ENCODE results near the gene UBAP1L. TPM values are rescaled to one million over a fixed set of nuclear protein-coding genes. Genes with fewer than 3 reads are reported as not detected.
"Not testable (repeated sequence)": the region's sequence is repeated elsewhere in the genome, so short reads cannot be mapped to it uniquely, and the experiment has no call there.

Gene UBAP1L
- 6.0 and 6.3 TPM in 2 replicates for total RNA-seq

DNA sequence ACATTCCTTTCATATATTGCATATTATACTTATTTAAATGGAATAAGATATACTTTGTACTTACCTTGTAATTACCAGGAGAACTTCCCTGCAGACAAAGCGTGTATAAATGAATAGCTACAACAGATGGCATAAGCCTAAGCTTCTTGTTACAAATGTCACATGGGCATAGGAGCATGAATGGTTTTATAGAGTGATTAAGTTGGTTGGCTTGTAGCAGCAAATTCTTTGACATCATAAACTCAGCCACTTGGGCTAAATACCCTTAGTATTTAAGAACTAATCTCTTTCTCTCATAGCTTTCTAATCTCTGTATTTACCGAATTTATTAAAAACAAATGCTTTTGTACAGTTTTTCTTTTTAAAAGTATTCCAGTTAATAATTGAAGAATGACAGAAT lies at the start of gene UBAP1L:
UBAP1L (minus strand) TSS at position 115 of the 400 bp plus-strand sequence. CDS start 8,985 bp downstream, outside the sequence.
- DNase-seq (ENCODE audit: low spot score) = no peak
- Mint-ChIP-seq H3K27me3 (ENCODE audit: low read depth) (no peaks in the 10 kb centered on the region), H3K4me3 (ENCODE audit: low read depth) (no peak within 1 kb of the TSS), H3K9me3 (no peaks in the 10 kb centered on the region), H3K4me1 (ENCODE audit: low read depth) (no peaks in the 10 kb centered on the region), H3K27ac (no peak within 1 kb of the TSS), H3K36me3 (ENCODE audit: low read depth) (peaks cover 60% of the 10 kb centered on the region)
- intact Hi-C loops (cut with micrococcal nuclease) = no loop called here

DNA sequence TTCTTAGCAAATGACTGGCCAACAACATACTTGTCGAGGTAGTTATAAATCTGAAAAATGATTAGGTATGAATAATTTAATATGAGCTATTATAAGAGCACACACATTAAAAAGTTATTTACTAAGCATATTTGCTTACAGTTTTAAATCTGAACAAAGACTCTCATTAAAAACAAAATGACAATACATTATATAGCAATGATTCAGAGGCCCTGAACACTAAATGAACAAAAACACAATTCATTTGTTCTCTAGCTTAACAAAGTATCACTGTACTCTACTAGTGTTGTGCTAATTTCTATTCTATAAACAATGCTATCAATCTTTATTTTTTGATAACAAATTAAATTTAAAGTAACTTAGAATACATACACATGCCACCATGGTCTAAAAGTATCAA lies 49.1 kb upstream of the UBAP1L start:
- H3K4me3 Mint-ChIP-seq (ENCODE audit: low read depth) = no peak overlapping the region
- peaks cover 2% of the 10 kb centered on the region for H3K4me1 Mint-ChIP-seq (ENCODE audit: low read depth)
- no peak for DNase-seq (ENCODE audit: low spot score)
- H3K36me3 Mint-ChIP-seq (ENCODE audit: low read depth) = peaks cover 35% of the 10 kb centered on the region
- no peak overlapping the region for H3K27ac Mint-ChIP-seq
- H3K9me3 Mint-ChIP-seq = no peaks in the 10 kb centered on the region
- intact Hi-C loops (cut with micrococcal nuclease) = no loop called here
- no peaks in the 10 kb centered on the region for H3K27me3 Mint-ChIP-seq (ENCODE audit: low read depth)

GRCh38 chr15:65163041-65163440 lies 48.0 kb upstream of the UBAP1L start:
- Mint-ChIP-seq H3K36me3 (ENCODE audit: low read depth) (peaks cover 37% of the 10 kb centered on the region), H3K27ac (no peak overlapping the region), H3K27me3 (ENCODE audit: low read depth) (no peaks in the 10 kb centered on the region), H3K9me3 (no peaks in the 10 kb centered on the region), H3K4me1 (ENCODE audit: low read depth) (peaks cover 2% of the 10 kb centered on the region), H3K4me3 (ENCODE audit: low read depth) (no peak overlapping the region)
- no peak for DNase-seq (ENCODE audit: low spot score)
- intact Hi-C loops (cut with micrococcal nuclease) = no loop called here

DNA sequence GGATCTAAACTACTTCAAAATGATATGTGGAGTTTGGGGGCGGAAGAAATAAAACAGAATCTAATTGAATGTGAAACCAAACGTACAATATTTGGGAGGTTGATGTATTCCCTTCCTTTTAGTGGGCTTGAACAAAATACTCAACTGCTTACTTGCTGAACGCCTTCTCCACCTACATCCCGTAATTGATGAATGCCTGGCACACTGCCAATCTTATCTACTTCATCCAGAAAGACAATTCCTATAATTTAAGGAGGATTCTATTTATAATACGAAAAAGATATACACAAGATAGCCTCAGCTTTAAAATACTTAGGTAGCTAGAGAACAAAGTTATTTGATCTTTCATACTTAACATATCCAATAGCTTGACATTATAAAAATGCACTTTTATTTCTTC lies 41.7 kb upstream of the UBAP1L start:
- Mint-ChIP-seq H3K27ac (no peak overlapping the region), H3K4me3 (ENCODE audit: low read depth) (no peak overlapping the region), H3K36me3 (ENCODE audit: low read depth) (peaks cover 57% of the 10 kb centered on the region), H3K9me3 (no peaks in the 10 kb centered on the region), H3K4me1 (ENCODE audit: low read depth) (peaks cover 4% of the 10 kb centered on the region), H3K27me3 (ENCODE audit: low read depth) (no peaks in the 10 kb centered on the region)
- intact Hi-C loops (cut with micrococcal nuclease) = no loop called here
- no peak for DNase-seq (ENCODE audit: low spot score)

DNA sequence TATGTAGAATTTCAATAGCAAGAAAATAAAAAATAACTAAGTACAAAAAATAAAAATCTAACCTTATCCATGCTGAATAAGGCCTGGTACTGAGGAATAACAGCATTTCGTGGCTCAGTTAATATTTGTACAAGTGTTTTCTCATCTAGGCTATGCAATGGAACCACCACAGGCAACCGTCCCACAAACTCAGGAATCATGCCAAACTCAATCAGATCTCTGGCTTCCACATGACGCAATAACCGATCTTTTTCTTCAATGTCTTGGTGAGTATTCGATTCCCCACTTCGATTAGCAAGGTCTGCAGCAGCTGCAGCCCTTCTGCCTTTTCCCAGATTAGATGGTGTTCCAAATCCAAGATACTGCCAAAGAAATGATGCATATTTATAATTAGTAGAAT lies 39.7 kb upstream of the UBAP1L start:
- Mint-ChIP-seq H3K27ac (no peak overlapping the region), H3K27me3 (ENCODE audit: low read depth) (no peaks in the 10 kb centered on the region), H3K4me3 (ENCODE audit: low read depth) (no peak overlapping the region), H3K9me3 (no peaks in the 10 kb centered on the region), H3K36me3 (ENCODE audit: low read depth) (peaks cover 54% of the 10 kb centered on the region), H3K4me1 (ENCODE audit: low read depth) (peaks cover 2% of the 10 kb centered on the region)
- intact Hi-C loops (cut with micrococcal nuclease) = no loop called here
- DNase-seq (ENCODE audit: low spot score) = no peak

DNA sequence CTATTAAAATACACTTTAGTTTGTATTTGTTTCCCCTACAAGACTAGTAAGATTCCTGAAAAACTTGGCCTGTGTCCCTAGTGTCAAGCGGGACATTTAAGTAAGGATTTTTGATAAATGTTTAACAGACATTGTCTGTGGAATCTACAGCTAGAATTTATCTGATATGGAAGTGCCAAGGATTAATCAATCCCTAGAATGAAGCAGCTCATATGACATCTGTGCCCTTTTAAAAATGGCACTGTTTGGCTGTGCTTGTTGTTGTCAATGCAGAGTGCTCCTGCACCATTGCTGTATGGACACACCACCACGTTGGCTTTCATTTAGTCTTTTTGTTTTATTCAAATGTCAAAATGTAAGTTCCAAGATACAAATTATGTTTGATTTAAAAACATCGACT lies 32.9 kb upstream of the UBAP1L start:
- no peak overlapping the region for H3K4me3 Mint-ChIP-seq (ENCODE audit: low read depth)
- no peak overlapping the region for H3K27ac Mint-ChIP-seq
- no peaks in the 10 kb centered on the region for H3K27me3 Mint-ChIP-seq (ENCODE audit: low read depth)
- no peaks in the 10 kb centered on the region for H3K4me1 Mint-ChIP-seq (ENCODE audit: low read depth)
- no peak for DNase-seq (ENCODE audit: low spot score)
- intact Hi-C loops (cut with micrococcal nuclease) = no loop called here
- H3K9me3 Mint-ChIP-seq = no peaks in the 10 kb centered on the region
- peaks cover 28% of the 10 kb centered on the region for H3K36me3 Mint-ChIP-seq (ENCODE audit: low read depth)

- no peak overlapping the region for H3K4me3 Mint-ChIP-seq (ENCODE audit: low read depth)
- no peaks in the 10 kb centered on the region for H3K4me1 Mint-ChIP-seq (ENCODE audit: low read depth)
- peaks cover 21% of the 10 kb centered on the region for H3K36me3 Mint-ChIP-seq (ENCODE audit: low read depth)
- no peaks in the 10 kb centered on the region for H3K9me3 Mint-ChIP-seq
- no peaks in the 10 kb centered on the region for H3K27me3 Mint-ChIP-seq (ENCODE audit: low read depth)
- no peak overlapping the region for H3K27ac Mint-ChIP-seq
- no peak for DNase-seq (ENCODE audit: low spot score)
- intact Hi-C loops (cut with micrococcal nuclease) = no loop called here
Measured at GRCh38 chr15:65146438-65146837, 31.4 kb upstream of the UBAP1L start.

DNA sequence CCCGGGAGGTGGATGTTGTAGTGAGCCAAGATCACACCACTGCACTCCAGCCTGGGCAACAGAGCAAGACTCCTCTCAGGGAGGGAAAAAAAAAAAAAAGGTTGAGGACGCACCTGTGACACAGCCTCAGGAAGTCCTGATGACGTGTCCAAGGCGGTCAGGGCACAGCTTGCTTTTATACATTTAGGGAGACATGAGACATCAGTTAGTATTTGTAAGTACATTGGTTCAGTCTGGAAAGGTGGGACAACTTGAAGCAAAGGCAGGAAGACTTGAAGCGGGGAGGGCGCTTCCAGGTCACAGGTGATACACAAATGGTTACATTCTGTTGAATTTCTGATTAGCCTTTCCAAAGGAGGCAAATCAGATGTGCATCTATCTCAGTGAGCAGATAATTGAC lies 23.6 kb upstream of the UBAP1L start:
- intact Hi-C loops (cut with micrococcal nuclease); DNase-seq (ENCODE audit: low spot score); H3K9me3 Mint-ChIP-seq; H3K36me3 Mint-ChIP-seq (ENCODE audit: low read depth); H3K27ac Mint-ChIP-seq; H3K27me3 Mint-ChIP-seq (ENCODE audit: low read depth); H3K4me1 Mint-ChIP-seq (ENCODE audit: low read depth); H3K4me3 Mint-ChIP-seq (ENCODE audit: low read depth): not testable (repeated sequence)

- H3K36me3 Mint-ChIP-seq (ENCODE audit: low read depth); H3K9me3 Mint-ChIP-seq; H3K4me1 Mint-ChIP-seq (ENCODE audit: low read depth); intact Hi-C loops (cut with micrococcal nuclease); H3K27me3 Mint-ChIP-seq (ENCODE audit: low read depth); H3K27ac Mint-ChIP-seq; H3K4me3 Mint-ChIP-seq (ENCODE audit: low read depth); DNase-seq (ENCODE audit: low spot score): not testable (repeated sequence)
Measured at GRCh38 chr15:65137893-65138292, 22.9 kb upstream of the UBAP1L start.

DNA sequence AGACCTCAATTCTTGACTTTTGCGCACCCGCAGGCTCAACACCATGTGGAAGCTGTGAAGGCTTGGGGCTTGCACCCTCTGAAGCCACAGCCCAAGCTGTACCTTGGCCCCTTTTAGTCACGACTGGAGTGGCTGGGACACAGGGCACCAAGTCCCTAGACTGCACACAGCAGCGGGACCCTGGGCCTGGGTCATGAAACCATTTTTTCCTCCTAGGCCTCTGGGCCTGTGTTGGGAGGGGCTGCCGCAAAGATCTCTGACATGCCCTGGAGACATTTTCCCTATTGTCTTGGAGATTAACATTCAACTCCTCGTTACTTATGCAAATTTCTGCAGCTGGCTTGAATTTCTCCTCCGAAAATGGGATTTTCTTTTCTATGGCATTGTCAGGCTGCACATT lies 22.1 kb upstream of the UBAP1L start:
- H3K4me3 Mint-ChIP-seq (ENCODE audit: low read depth); intact Hi-C loops (cut with micrococcal nuclease); H3K27me3 Mint-ChIP-seq (ENCODE audit: low read depth); H3K27ac Mint-ChIP-seq; H3K4me1 Mint-ChIP-seq (ENCODE audit: low read depth); H3K36me3 Mint-ChIP-seq (ENCODE audit: low read depth); DNase-seq (ENCODE audit: low spot score); H3K9me3 Mint-ChIP-seq: not testable (repeated sequence)

DNA sequence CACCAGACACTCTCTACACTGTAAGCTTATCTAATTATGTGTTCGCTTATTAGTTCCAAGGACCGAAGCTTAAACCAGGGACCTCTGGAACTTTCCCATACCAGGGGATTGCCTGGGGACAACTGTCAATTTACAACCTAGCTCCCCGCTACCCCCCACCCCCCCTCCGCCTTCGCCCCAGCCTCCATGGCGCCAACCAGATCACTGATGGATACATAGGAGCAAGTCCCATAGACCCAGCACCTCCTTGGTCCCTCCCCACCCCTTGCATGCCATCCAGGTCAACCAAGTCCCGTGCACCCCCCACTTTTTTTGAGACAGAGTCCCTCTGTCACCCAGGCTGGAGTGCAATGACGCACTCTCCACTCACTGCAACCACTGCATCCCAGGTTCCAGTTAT lies 19.5 kb upstream of the UBAP1L start:
- intact Hi-C loops (cut with micrococcal nuclease) = loop anchor here (5.0 kb wide), 1 partner anchor 163 kb away; the partner anchor contains the start of gene RNU5A-1
- Mint-ChIP-seq H3K27ac (no peak overlapping the region), H3K4me1 (ENCODE audit: low read depth) (peaks cover 14% of the 10 kb centered on the region), H3K9me3 (peaks cover 8% of the 10 kb centered on the region), H3K36me3 (ENCODE audit: low read depth) (peaks cover 13% of the 10 kb centered on the region), H3K27me3 (ENCODE audit: low read depth) (no peaks in the 10 kb centered on the region), H3K4me3 (ENCODE audit: low read depth) (peak overlapping the region; percentile 85)
- DNase-seq (ENCODE audit: low spot score) = no peak

DNA sequence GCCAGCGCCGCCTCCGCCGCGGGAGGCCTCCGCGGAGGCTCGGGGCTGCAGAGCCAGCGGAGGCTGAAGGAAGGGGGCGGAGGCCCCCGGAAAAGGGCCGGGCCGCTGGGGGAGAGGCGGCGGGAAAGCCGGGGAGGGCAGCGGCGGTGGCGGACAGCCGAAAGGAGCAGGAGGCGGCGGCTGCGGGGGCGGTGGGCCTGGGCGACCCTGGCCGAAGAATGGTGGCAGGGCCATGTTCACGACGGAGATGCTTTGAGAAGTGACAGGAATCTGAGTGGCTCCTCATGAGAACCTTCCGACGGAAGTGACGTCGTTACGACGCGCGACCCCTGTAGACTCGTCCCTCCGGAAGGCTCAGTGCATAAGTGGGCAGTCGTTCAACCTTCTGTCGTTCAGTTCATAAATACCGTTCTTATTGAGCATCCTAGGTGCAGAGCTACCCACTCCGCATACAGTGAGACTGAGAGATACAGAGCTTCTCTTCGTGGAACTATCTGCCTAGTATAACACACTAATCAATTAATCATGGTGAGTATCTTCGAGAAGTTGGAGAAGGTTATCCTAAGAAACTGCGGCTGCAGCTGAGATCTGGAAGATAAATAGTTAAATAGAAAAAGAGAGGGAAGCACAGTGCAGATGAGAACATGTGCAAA lies 18.7 kb upstream of the UBAP1L start, which contains the start of gene PDCD7:
PDCD7 (minus strand) TSS at position 261 of the 653 bp plus-strand sequence; CDS start at position 234, 27 bp downstream.
- H3K27ac Mint-ChIP-seq = peak within 1 kb of the TSS; percentile 87
- H3K4me1 Mint-ChIP-seq (ENCODE audit: low read depth) = peaks cover 15% of the 10 kb centered on the region
- H3K27me3 Mint-ChIP-seq (ENCODE audit: low read depth) = no peaks in the 10 kb centered on the region
- intact Hi-C loops (cut with micrococcal nuclease) = loop anchor here (2.0 to 5.0 kb wide), 2 partner anchors 51 to 164 kb away; partner anchors contain the start of genes CLPX and RNU5A-1
- peaks cover 8% of the 10 kb centered on the region for H3K9me3 Mint-ChIP-seq
- DNase-seq (ENCODE audit: low spot score) = peak; percentile 82
- H3K36me3 Mint-ChIP-seq (ENCODE audit: low read depth) = peaks cover 20% of the 10 kb centered on the region
- peak within 1 kb of the TSS; percentile 86 for H3K4me3 Mint-ChIP-seq (ENCODE audit: low read depth)

DNA sequence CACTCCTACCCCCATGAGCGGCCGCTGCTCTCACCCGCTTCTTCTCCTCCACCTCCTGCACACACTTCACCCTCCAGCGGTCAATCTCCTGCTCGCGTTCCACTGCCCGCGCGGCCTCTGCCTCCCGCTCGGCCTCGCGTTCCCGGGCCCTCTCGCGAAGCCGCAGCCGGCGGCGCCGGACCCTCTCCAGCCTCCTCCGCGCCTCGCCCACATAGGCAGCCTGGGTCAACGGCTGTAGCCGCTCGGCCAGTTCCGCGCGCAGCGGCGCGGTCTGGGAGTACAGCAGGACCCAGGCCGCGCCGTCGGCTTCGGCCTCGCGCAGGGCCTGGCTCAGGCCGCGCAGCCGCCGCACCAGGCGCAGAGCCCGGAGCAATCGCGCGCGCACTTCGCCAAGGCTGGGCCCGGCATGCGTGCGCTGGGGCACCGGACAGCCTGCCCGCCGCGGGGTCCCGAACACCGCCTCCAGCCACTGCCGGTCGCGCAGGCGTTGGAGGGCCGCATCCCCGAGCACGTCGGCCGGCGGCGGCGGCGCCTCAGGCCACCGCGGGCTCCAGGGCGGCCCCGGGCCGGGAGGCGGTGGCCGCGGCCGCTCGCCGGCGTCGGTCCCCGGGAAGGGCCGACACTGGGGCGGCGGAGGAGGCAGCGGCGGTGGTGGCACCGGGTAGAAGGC lies 18.0 kb upstream of the UBAP1L start:
- H3K27ac Mint-ChIP-seq = peak overlapping the region; percentile 74
- intact Hi-C loops (cut with micrococcal nuclease) = loop anchor here (2.0 to 5.0 kb wide), 2 partner anchors 52 to 164 kb away; partner anchors contain the start of genes CLPX and RNU5A-1
- H3K4me1 Mint-ChIP-seq (ENCODE audit: low read depth) = peaks cover 15% of the 10 kb centered on the region
- H3K4me3 Mint-ChIP-seq (ENCODE audit: low read depth) = peak overlapping the region; percentile 86
- peak; percentile 28 for DNase-seq (ENCODE audit: low spot score)
- peaks cover 27% of the 10 kb centered on the region for H3K36me3 Mint-ChIP-seq (ENCODE audit: low read depth)
- H3K9me3 Mint-ChIP-seq = peaks cover 8% of the 10 kb centered on the region
- H3K27me3 Mint-ChIP-seq (ENCODE audit: low read depth) = no peaks in the 10 kb centered on the region

Data from activated T-helper 2 cell treated with anti-CD3 and anti-CD28 coated beads, Interferon-gamma antibody, Interleukin-2, Interleukin-4, amounts not matched to agents 10 μg/mL and 5 μg/mL and 100 μg/mL, durations not matched to agents 14 hours and 24 hours and 36 hours (primary cell).